DND-41 (cell line): Measurements from ENCODE around the gene CREB3L1.
A peak's percentile ranks its signal among the peaks of the same experiment; 100 is the strongest.

Source experiments
- ATAC-seq: fragments of 200-7000 bp; cut with Tn5 transposase; 3 replicates; pipeline ENCODE4 v1.9.1; 2021; ENCODE audit warnings: low read depth; ENCODE audit not compliant: insufficient read depth
- DNase-seq: peaks from one replicate; pipeline ENCODE4 v3.0.0-alpha.2; 2020
- H2AFZ ChIP-seq: 2 replicates; pipeline ENCODE4 v1.6.0; 2012; ENCODE audit warnings: low read depth, low read length
- H3K27ac ChIP-seq: 2 replicates; pipeline ENCODE4 v1.5.1; 2012; ENCODE audit warnings: low read length, inconsistent platforms
- H3K27me3 ChIP-seq: fragments of 200-600 bp; sonication (generic); 2 replicates; pipeline ENCODE4 v1.6.0; 2012; ENCODE audit warnings: low read length, mild to moderate bottlenecking, inconsistent platforms; ENCODE audit not compliant: insufficient read depth, poor library complexity
- H3K36me3 ChIP-seq: 2 replicates; pipeline ENCODE4 v1.5.1; 2012; ENCODE audit warnings: low read length, inconsistent platforms; ENCODE audit not compliant: insufficient read depth
- H3K4me1 ChIP-seq: 2 replicates; pipeline ENCODE4 v1.5.1; 2012; ENCODE audit warnings: mild to moderate bottlenecking, low read length; ENCODE audit not compliant: insufficient read depth
- H3K4me2 ChIP-seq: 2 replicates; pipeline ENCODE4 v1.6.0; 2012; ENCODE audit warnings: mild to moderate bottlenecking, moderate library complexity, low read length, inconsistent platforms; ENCODE audit not compliant: insufficient read depth
- H3K4me3 ChIP-seq, 2 experiments: fragments of 200-600 bp in 1 of 2; shearing (Covaris generic) in 1 of 2; 2 replicates each; pipeline ENCODE4 v1.5.1; 2012 to 2016; ENCODE audit warnings: inconsistent platforms in 2 of 2, low read length in 2 of 2, mild to moderate bottlenecking in 2 of 2, low read depth in 1 of 2, moderate library complexity in 1 of 2
- H3K79me2 ChIP-seq: 2 replicates; pipeline ENCODE4 v1.6.0; 2012; ENCODE audit warnings: low read length, inconsistent platforms; ENCODE audit not compliant: insufficient read depth
- H3K9ac ChIP-seq: 2 replicates; pipeline ENCODE4 v1.6.0; 2012; ENCODE audit warnings: low read depth, mild to moderate bottlenecking, inconsistent platforms, low read length, moderate library complexity
- H3K9me3 ChIP-seq: 2 replicates; pipeline ENCODE4 v1.5.1; 2012; ENCODE audit warnings: low read length, moderate library complexity, mild to moderate bottlenecking, inconsistent platforms; ENCODE audit not compliant: insufficient read depth, severe bottlenecking
- H4K20me1 ChIP-seq: 2 replicates; pipeline ENCODE4 v1.6.0; 2012; ENCODE audit warnings: low read length; ENCODE audit not compliant: insufficient read depth
- EZH2 ChIP-seq: IDR thresholded peaks from 3 replicates; pipeline ENCODE4 v1.6.1; 2012; ENCODE audit warnings: borderline replicate concordance, low read depth, mild to moderate bottlenecking, moderate library complexity, low read length, inconsistent platforms; ENCODE audit not compliant: severe bottlenecking
- TF ChIP-seq, protein P1 (sequence below): IDR thresholded peaks from 2 replicates; pipeline ENCODE4 v1.5.1; 2012; ENCODE audit warnings: borderline replicate concordance, low read length, moderate library complexity, mild to moderate bottlenecking; ENCODE audit not compliant: poor library complexity, severe bottlenecking; ENCODE audit errors: extremely low read depth

The CREB3L1 gene

DNA sequence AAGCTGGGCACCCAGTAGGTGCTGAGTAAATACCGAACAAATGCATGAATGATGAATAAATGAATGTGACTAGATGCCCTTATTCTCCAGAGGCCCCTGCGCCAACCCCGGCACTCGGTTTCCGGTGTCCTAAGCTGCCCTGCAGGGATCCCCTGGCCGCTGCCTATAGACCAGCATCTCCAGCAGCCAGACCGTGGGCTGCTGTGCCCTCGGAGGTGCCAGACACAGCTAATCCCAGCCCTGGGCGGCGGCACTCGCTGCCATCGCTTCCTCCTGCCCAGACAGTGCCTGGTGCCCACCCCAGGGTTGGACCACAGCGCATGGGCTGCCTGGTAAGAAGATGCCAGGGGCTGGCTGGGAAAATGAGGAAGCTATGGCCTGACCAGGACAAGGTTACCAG, 15.6 kb downstream of the CREB3L1 start:
- H3K4me1 ChIP-seq, result peaks cover 18% of the 10 kb centered on the region
- H3K79me2 ChIP-seq, result no peaks in the 10 kb centered on the region
- ATAC-seq (no peak), DNase-seq (no peak)
- TF ChIP-seq, protein P1, sequence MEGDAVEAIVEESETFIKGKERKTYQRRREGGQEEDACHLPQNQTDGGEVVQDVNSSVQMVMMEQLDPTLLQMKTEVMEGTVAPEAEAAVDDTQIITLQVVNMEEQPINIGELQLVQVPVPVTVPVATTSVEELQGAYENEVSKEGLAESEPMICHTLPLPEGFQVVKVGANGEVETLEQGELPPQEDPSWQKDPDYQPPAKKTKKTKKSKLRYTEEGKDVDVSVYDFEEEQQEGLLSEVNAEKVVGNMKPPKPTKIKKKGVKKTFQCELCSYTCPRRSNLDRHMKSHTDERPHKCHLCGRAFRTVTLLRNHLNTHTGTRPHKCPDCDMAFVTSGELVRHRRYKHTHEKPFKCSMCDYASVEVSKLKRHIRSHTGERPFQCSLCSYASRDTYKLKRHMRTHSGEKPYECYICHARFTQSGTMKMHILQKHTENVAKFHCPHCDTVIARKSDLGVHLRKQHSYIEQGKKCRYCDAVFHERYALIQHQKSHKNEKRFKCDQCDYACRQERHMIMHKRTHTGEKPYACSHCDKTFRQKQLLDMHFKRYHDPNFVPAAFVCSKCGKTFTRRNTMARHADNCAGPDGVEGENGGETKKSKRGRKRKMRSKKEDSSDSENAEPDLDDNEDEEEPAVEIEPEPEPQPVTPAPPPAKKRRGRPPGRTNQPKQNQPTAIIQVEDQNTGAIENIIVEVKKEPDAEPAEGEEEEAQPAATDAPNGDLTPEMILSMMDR, result no peak
- no peak for TF ChIP-seq EZH2
- H3K27ac ChIP-seq, result no peak overlapping the region
- no peaks in the 10 kb centered on the region for H3K27me3 ChIP-seq
- H4K20me1 ChIP-seq, result no peaks in the 10 kb centered on the region
- no peak overlapping the region for H3K9ac ChIP-seq
- H2AFZ ChIP-seq, result no peak overlapping the region
- H3K36me3 ChIP-seq, result no peaks in the 10 kb centered on the region
- no peak overlapping the region for H3K4me2 ChIP-seq
- H3K9me3 ChIP-seq, result no peaks in the 10 kb centered on the region
- no peak overlapping the region for H3K4me3 ChIP-seq

DNA sequence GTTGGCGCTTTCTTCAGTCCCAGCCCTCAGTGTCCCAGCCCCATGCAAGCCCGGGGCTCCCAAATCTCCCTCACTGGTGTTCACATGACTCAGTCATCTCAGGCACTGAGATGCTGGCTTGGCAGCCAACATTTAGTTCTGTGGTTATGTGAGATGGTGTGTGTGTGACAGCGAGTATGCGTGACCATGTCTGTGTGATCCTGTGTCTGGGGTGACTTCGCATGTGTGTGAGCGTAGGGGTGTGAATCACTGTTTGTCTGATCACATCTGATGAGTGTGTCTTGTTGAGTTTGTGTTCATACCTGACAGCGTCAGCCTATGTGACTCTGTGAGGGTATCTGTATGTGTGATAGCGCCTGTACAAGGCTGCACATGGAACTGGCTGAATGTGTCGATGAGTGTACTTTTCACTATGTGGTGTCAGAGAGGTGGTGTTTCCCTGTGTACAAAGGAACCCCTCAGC, 16.2 kb downstream of the CREB3L1 start:
- no peaks in the 10 kb centered on the region for H3K79me2 ChIP-seq
- no peak overlapping the region for H2AFZ ChIP-seq
- H4K20me1 ChIP-seq, result no peaks in the 10 kb centered on the region
- H3K36me3 ChIP-seq, result no peaks in the 10 kb centered on the region
- H3K9me3 ChIP-seq, result no peaks in the 10 kb centered on the region
- peaks cover 18% of the 10 kb centered on the region for H3K4me1 ChIP-seq
- no peak overlapping the region for H3K4me2 ChIP-seq
- no peak overlapping the region for H3K4me3 ChIP-seq
- H3K27ac ChIP-seq, result no peak overlapping the region
- TF ChIP-seq EZH2, result no peak
- TF ChIP-seq, protein P1, result no peak
- ATAC-seq (no peak), DNase-seq (no peak)
- H3K27me3 ChIP-seq, result no peaks in the 10 kb centered on the region
- H3K9ac ChIP-seq, result no peak overlapping the region

DNA sequence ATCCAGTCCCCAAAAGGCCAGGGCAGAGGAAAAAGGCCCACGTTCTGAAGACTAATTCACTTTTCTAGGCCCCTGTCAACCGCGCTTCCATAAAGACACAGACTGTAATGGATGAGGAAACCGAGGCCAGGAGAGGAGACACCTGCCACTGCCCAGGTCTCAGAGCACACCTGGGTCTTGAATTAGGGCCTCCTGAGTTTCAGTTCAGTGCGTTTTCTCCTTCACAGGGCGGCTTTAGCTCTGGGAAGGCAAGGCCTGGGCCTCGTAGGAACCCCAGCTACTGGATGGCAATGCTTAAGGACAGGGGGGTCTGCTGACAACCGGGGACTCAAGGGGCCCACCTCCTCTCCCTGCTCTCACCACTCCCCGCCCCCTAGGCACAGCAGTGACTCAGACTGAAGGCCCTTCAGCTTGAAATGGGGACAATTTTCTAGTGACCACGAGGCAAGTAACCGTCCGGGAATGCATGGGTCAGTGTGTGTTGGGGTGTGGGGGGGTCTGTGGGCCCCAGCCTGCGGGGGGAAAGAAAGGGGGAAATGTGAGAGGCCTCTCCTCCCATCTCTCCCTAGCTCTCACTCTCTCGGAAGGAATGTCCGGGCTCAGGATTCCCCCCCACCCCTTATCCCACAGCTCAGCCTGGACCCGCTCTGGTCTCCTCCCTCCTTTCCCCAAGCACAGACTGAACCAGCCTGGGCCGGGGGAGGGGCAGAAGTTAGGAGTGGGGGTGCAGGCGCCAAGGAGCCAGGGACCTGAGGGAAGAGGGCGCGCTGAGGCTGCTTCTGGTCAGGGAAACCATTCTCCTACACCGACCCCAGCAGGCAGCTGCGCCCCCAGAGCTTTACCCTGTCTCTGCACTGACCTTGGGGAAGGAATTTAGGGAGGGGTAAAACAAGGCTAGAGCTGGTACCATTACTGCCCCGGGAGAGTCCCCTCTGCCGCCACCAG, 17.2 kb downstream of the CREB3L1 start:
- H2AFZ ChIP-seq, result peak overlapping the region; percentile 93
- ATAC-seq, result peak; percentile 39
- peaks cover 18% of the 10 kb centered on the region for H3K4me1 ChIP-seq
- H3K27ac ChIP-seq, result peak overlapping the region; percentile 38; the same call in 1 of the 2 replicates
- H3K4me2 ChIP-seq, result peak overlapping the region; percentile 80
- peak; percentile 42 for DNase-seq
- H3K4me3 ChIP-seq, result peak overlapping the region in 1 of 2 experiments; percentile 60; a peak in 3 of 4 replicates
- no peaks in the 10 kb centered on the region for H3K9me3 ChIP-seq
- H3K27me3 ChIP-seq, result no peaks in the 10 kb centered on the region
- no peaks in the 10 kb centered on the region for H4K20me1 ChIP-seq
- TF ChIP-seq, protein P1, result peak; percentile 5
- TF ChIP-seq EZH2, result no peak
- H3K79me2 ChIP-seq, result no peaks in the 10 kb centered on the region
- no peaks in the 10 kb centered on the region for H3K36me3 ChIP-seq
- peak overlapping the region; percentile 50 for H3K9ac ChIP-seq
